ENCODE results near the gene TPRG1L.

Gene TPRG1L

GRCh38 chr1:3652548-3653285 lies 27.9 kb downstream of the TPRG1L start:
- peak overlapping the region; percentile 47 for H3K4me2 ChIP-seq (ENCODE audit: low read length)
- H3K9ac ChIP-seq (ENCODE audit: low read length), result no peak overlapping the region
- no peaks in the 10 kb centered on the region for H4K20me1 ChIP-seq (ENCODE audit: insufficient read depth, low read length)
- peaks cover 5% of the 10 kb centered on the region; the same call in 1 of the 2 replicates for H3K27me3 ChIP-seq (ENCODE audit: insufficient read depth, low read length)
- H3K4me1 ChIP-seq (ENCODE audit: insufficient read depth, low read length, severe bottlenecking), result peaks cover 27% of the 10 kb centered on the region
- no peak overlapping the region for H3K27ac ChIP-seq (ENCODE audit: low read depth, low read length, poor library complexity, severe bottlenecking)
- H2AFZ ChIP-seq (ENCODE audit: low read length), result no peak overlapping the region
- peak overlapping the region; percentile 36 for H3K4me3 ChIP-seq (ENCODE audit: low read depth, low read length, poor library complexity, severe bottlenecking)
- no peaks in the 10 kb centered on the region for H3K36me3 ChIP-seq (ENCODE audit: insufficient read depth, low read length)
- H3K79me2 ChIP-seq (ENCODE audit: insufficient read depth, low read length), result no peaks in the 10 kb centered on the region
- H3F3A ChIP-seq (ENCODE audit: insufficient read depth, low read length), result no peaks in the 10 kb centered on the region
- H3K9me3 ChIP-seq (ENCODE audit: low read length), result no peaks in the 10 kb centered on the region
- TF ChIP-seq EZH2 (IDR thresholded peaks at IDR 0.05; ENCODE audit: borderline replicate concordance, low read length) (no peak), CTCF (IDR thresholded peaks at IDR 0.05; ENCODE audit: low read length) (no peak)
- no peaks in the 10 kb centered on the region for H3K9me2 ChIP-seq (ENCODE audit: low read depth, low read length)

DNA sequence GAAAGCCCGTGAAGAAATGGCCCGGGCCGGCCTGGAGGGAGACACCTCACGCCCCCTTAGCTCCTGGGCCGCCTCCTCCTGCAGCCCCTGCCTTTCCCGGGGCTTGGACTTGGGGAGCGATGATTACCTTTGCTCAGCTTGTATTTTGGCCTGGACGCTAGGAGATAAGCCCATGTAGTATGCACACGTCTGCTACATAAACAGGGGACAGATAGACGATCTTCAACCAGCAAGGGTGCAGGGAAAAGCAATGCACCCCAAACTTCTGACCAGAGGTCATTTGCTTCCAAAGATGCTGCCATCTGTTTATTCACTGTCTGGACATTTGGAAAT lies 28.4 kb downstream of the TPRG1L start:
- H4K20me1 ChIP-seq (ENCODE audit: insufficient read depth, low read length), result no peaks in the 10 kb centered on the region
- H3K27me3 ChIP-seq (ENCODE audit: insufficient read depth, low read length), result peaks cover 5% of the 10 kb centered on the region; the same call in 1 of the 2 replicates
- peaks cover 25% of the 10 kb centered on the region for H3K4me1 ChIP-seq (ENCODE audit: insufficient read depth, low read length, severe bottlenecking)
- H3F3A ChIP-seq (ENCODE audit: insufficient read depth, low read length), result no peaks in the 10 kb centered on the region
- no peaks in the 10 kb centered on the region for H3K9me3 ChIP-seq (ENCODE audit: low read length)
- H3K36me3 ChIP-seq (ENCODE audit: insufficient read depth, low read length), result no peaks in the 10 kb centered on the region
- H3K4me2 ChIP-seq (ENCODE audit: low read length), result no peak overlapping the region
- no peak overlapping the region for H3K27ac ChIP-seq (ENCODE audit: low read depth, low read length, poor library complexity, severe bottlenecking)
- H2AFZ ChIP-seq (ENCODE audit: low read length), result no peak overlapping the region
- no peak overlapping the region for H3K4me3 ChIP-seq (ENCODE audit: low read depth, low read length, poor library complexity, severe bottlenecking)
- TF ChIP-seq EZH2 (IDR thresholded peaks at IDR 0.05; ENCODE audit: borderline replicate concordance, low read length) (no peak), CTCF (IDR thresholded peaks at IDR 0.05; ENCODE audit: low read length) (no peak)
- no peaks in the 10 kb centered on the region for H3K9me2 ChIP-seq (ENCODE audit: low read depth, low read length)
- H3K79me2 ChIP-seq (ENCODE audit: insufficient read depth, low read length), result no peaks in the 10 kb centered on the region
- H3K9ac ChIP-seq (ENCODE audit: low read length), result no peak overlapping the region

GRCh38 chr1:3654549-3655281 lies 29.9 kb downstream of the TPRG1L start:
- H3K9me3 ChIP-seq (ENCODE audit: low read length), result no peaks in the 10 kb centered on the region
- no peaks in the 10 kb centered on the region for H3K36me3 ChIP-seq (ENCODE audit: insufficient read depth, low read length)
- H3K27ac ChIP-seq (ENCODE audit: low read depth, low read length, poor library complexity, severe bottlenecking), result no peak overlapping the region
- no peak overlapping the region for H2AFZ ChIP-seq (ENCODE audit: low read length)
- TF ChIP-seq CTCF (IDR thresholded peaks at IDR 0.05; ENCODE audit: low read length), result no peak
- TF ChIP-seq EZH2 (IDR thresholded peaks at IDR 0.05; ENCODE audit: borderline replicate concordance, low read length), result no peak
- no peaks in the 10 kb centered on the region for H3F3A ChIP-seq (ENCODE audit: insufficient read depth, low read length)
- no peaks in the 10 kb centered on the region for H3K9me2 ChIP-seq (ENCODE audit: low read depth, low read length)
- H3K27me3 ChIP-seq (ENCODE audit: insufficient read depth, low read length), result peaks cover 5% of the 10 kb centered on the region; the same call in 1 of the 2 replicates
- H3K9ac ChIP-seq (ENCODE audit: low read length), result no peak overlapping the region
- no peaks in the 10 kb centered on the region for H3K79me2 ChIP-seq (ENCODE audit: insufficient read depth, low read length)
- no peak overlapping the region for H3K4me3 ChIP-seq (ENCODE audit: low read depth, low read length, poor library complexity, severe bottlenecking)
- peaks cover 13% of the 10 kb centered on the region for H3K4me1 ChIP-seq (ENCODE audit: insufficient read depth, low read length, severe bottlenecking)
- no peak overlapping the region for H3K4me2 ChIP-seq (ENCODE audit: low read length)
- H4K20me1 ChIP-seq (ENCODE audit: insufficient read depth, low read length), result no peaks in the 10 kb centered on the region

Measured in OCI-LY1 (cell line).